Left renal cortex interstitium (tissue), 4 donors: Measurements from ENCODE around the gene CALHM4. TPM values are rescaled to one million over a fixed set of nuclear protein-coding genes. Genes with fewer than 3 reads are reported as not detected.

Experiments used
- DNase-seq, 4 donors: peaks; one replicate each; pipeline ENCODE4 v3.0.0-alpha.2; 2013; ENCODE audit warnings: low read depth in 4 of 4, low spot score in 2 of 4, missing footprints in 1 of 4
- polyA plus RNA-seq, 4 donors: library from polyadenylated mRNA; unstranded; fragments of 120-200 nt; gene quantifications; one replicate each; pipeline ENCODE4 v1.2.1, GENCODE V29; 2013; ENCODE audit not compliant: insufficient read length in 4 of 4

The CALHM4 gene, protein sequence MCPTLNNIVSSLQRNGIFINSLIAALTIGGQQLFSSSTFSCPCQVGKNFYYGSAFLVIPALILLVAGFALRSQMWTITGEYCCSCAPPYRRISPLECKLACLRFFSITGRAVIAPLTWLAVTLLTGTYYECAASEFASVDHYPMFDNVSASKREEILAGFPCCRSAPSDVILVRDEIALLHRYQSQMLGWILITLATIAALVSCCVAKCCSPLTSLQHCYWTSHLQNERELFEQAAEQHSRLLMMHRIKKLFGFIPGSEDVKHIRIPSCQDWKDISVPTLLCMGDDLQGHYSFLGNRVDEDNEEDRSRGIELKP
- under 1 TPM; 0.46 to 0.62 (median 0.52) TPM for polyA plus RNA-seq

GRCh38 chr6:116553451-116553850 is at the start of gene CALHM4:
CALHM4 (plus strand) TSS chr6:116553751; CDS start chr6:116553794, 43 bp downstream.
- DNase-seq, result no peak

- no peak for DNase-seq
Observed at GRCh38 chr6:116507324-116507723, 46.2 kb upstream of the CALHM4 start.

GRCh38 chr6:116508527-116508926 is 45.0 kb upstream of the CALHM4 start:
- DNase-seq, result no peak

DNA sequence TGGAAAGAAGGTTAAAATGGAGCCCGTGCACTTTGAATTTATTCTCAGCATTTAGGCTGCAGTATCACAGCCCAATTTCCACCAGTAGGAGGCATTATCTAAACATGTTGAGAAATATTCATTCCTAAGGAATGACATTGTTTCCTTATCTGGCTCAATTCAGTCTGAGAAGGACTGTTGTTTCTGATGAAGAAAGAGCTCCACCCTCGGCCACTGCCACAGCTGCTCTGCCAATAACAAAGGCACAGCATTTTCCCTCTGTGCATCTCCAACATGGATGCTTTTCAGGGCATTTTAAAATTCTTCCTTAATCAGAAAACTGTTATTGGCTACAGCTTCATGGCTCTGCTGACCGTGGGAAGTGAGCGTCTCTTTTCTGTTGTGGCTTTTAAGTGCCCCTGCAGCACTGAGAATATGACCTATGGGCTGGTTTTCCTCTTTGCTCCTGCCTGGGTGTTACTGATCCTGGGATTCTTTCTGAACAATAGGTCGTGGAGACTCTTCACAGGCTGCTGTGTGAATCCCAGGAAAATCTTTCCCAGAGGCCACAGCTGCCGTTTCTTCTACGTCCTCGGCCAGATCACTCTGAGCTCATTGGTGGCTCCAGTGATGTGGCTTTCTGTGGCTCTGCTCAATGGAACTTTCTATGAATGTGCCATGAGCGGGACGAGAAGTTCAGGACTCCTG is 42.0 kb upstream of the CALHM4 start, which contains the start of gene CALHM5:
TSS of gene CALHM5 (plus strand) at position 216 of the 687 bp plus-strand sequence. CDS start at position 274, 58 bp downstream.
- DNase-seq, result no peak

GRCh38 chr6:116512111-116512559 is 41.4 kb upstream of the CALHM4 start:
- no peak for DNase-seq

DNA sequence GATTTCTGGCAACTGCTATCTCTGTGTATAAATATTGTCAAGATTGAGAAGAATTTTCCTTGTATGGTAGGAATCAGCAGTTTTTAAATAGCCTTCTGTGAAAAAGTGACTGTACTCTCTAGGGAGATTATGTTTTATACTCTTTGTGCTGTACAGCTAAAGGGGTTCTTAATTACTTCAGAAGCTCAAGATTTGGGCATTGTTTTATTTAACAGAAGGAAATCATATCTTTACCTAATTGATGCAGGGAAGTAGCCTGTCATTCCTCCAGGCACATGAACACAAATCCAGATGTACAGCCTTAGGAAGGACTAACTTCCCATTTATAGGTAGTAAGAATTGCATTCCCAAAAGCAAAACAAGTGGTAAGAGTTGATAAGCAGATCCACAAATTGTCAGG is 40.8 kb upstream of the CALHM4 start:
- no peak for DNase-seq

DNA sequence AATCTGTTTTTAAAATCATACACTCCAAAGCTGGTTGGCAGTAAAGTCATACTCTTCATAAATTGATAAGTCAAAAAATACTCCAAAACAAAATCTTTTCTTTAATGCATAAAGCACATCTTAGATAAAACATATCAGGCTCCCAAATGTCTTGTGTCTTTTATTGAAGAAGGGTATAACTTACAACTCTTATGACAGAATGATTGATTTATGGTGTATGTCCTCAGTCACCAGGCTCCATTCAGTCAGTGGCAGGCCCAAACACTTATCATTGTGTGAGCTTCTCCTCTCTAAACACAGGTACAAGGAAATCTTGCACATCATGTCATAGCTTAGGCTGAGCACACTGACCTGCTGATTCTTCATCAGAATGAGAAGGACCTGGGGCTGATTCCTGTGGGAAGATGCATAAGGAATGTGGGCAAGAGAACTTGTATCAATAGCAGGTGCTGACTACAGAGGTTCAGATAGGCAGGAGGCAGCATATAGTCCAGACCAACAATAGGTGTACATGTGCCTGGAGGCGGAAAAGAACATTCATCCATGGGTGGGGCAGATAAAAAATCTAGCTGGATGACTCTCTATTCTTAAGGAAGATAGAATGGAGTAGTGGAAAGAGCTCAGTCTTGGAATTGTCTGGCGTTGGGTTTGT is 40.2 kb upstream of the CALHM4 start:
- no peak for DNase-seq

DNA sequence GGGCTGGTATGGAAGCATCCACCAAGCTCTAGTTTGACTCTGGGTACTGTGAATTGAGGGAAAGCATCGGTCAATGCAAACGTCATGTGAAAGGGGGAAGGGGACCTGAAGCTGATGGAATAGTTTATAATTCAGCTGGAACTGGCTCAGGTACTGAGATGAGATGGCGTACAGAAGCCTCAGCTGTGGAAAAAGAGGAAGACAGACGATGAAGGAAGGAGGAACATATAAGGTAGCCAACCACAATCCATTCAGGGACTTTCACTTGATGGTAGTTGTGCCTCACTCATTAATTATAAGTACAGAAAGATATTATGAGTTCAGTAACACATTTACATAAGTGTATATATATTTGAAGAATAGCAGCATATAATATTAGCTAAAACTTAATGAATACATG is 39.4 kb upstream of the CALHM4 start:
- DNase-seq, result no peak

DNA sequence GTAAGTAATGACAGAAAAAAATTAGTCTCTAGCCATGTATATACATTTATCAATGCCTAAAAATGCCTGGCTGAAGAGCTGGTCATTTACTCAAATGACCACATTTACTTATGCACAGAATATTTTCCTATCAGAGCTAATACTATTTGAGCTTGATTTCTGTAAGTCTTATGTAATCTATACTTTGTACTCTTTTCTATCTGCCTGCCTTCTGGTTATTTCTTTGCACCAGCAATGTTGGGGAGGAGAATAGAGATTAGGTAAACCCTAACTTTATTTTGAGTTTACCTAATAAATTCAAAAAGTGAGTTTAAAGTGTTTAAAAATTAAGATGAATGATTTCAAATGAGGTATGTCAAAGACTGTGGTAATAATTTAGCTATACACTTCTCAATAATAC is 38.4 kb upstream of the CALHM4 start:
- DNase-seq, result no peak

- no peak for DNase-seq
Observed at GRCh38 chr6:116518621-116519368, 34.8 kb upstream of the CALHM4 start.

GRCh38 chr6:116522896-116523295 is 30.7 kb upstream of the CALHM4 start:
- DNase-seq, result no peak

DNA sequence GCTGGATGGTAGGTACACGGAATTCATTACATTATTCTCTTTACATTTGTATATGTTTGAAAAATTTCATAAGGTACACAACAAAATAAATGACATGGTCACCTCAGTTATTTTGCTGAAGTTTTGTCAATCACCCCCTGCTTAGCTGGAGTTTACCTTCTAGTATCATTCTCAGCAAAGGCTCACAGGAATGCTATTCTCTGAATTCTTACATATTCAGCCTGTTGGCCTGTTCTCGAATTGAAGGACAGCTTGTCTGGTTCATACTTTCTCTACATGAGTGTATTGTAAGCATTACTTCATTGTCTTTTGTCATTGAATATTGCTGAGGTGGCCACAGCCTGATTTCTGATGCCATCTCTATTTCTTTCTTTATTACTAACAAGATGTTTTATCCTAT is 29.3 kb upstream of the CALHM4 start:
- DNase-seq, result no peak

DNA sequence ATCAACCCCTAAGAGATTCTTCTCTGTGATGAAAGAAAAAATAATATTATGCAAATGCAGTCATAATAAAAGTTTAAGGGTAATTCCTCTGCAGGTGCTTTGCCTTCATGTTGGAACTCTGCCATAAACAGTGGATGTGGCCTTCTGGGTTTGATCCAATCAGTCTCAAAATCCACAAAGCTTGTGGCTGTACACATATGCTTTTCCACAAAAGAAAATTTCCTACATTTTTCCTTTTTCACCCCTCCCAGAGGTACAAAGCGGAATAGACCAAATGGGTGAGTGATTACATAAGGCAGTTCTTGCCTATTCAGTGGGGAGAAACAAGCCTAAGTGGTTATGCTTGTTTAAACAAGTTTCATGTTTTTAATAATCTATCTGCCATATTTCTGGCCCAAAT is 25.4 kb upstream of the CALHM4 start:
- DNase-seq, result no peak

GRCh38 chr6:116528780-116529179 is 24.8 kb upstream of the CALHM4 start:
- DNase-seq, result no peak

DNA sequence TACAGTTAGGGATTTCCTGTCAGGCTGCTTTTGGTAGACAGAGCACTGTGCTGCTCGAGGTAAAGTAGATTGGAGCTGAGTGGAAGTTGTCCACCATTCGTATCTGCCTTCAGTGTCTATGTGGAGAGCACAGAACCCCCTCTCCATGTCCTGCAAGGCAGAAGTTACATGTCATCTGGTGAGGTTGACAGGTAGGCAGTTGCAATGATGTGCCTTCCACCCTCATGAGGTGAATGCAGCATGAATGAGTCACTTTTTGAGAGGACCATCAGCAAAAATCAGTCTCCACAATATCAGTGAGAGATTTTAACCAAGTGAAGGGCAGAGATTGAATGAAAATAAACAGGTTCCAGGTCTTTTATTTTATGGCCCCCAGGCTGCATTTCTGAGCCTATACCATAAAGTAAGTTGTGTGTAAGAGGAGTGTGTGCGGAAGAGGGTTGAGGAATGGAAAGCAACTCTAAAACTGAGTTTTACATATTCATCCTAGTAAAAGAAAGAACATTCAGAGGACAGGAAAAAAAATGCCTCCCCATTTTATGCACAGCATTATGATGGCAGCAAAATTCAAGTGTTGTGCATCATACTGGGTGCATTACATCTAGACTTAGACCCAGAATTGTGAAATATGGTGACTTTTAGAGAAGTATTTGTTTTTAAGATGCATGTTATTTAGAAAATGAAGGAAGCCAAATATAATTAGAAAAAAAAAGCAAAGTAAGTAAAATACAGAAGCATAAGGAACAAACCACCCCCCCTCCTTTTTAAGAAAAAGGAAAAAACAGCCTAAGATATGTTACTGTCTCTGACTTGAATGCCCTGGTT is 23.9 kb upstream of the CALHM4 start:
- DNase-seq, result no peak

DNA sequence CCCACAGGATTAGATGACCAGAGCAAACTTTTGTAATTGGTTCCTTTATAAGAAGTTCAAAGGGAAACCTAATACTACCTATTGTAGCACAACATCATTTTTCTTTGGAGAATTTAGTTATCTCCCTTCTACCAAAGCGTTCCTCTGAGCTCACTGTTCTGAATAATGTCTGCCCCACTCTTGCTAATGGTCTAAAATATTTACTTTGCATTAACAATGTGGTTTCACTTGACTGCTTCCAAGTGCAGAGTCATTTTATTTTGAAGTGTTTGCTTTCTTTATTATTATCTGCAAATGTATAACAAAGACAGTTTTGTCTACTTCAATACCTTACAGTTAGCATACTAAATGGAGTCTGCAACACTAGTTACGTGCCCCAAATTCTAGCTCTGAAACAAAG is 23.1 kb upstream of the CALHM4 start:
- no peak for DNase-seq

- no peak for DNase-seq
Observed at GRCh38 chr6:116531675-116532570, 21.6 kb upstream of the CALHM4 start.

DNA sequence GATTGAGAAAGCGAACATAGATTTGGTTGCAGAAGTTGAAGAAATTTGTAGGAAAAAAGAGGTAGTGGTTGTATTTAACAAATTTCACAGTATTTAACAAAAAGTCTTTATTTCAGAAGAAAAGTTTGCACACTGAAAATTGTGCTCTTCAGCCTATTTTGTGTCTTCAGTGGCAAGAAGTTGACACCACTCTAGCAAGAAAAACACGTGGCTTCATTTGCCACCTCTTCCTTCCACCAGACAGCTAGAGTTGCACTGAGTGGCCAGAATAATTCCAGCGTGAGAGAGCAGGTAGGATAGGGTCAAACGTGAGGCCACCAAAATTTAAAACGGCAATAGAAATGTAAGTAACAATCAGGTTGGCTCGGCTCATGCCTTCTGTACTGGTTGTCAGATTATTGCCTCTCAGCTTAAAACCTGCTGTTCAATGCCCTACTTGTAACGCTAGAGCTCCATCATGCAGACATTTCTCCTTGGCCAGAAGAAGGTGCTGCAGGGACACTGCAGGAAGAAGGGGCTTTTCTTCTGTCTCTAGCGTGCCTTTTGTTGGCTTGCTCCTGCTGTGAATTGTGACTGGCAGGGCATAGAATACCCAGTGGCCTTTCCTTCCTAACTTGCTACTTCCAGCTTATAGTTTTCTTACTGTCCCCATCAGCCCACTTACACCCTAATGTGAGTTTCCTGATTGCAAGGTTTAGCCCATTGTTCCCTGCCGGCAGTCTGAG is 20.2 kb upstream of the CALHM4 start:
- DNase-seq, result no peak
